Prostate gland (tissue), 2 donors: Measurements from ENCODE around the gene HOXB1. TPM values are rescaled to one million over a fixed set of nuclear protein-coding genes. Genes with fewer than 3 reads are reported as not detected.

Source experiments
- DNase-seq: peaks from one replicate; pipeline ENCODE4 v3.0.0-alpha.2; 2019; ENCODE audit warnings: low spot score
- H3K27ac ChIP-seq, 2 donors: fragments of 200-600 bp; sonication (generic); 2 replicates each; pipeline ENCODE4 v1.5.1; 2017 to 2019
- H3K27me3 ChIP-seq: fragments of 200-600 bp; sonication (generic); replicated peaks from 2 replicates; pipeline ENCODE4 v1.5.1; 2019; ENCODE audit not compliant: insufficient read depth
- H3K36me3 ChIP-seq, 2 donors: fragments of 200-600 bp; sonication (generic); 1 replicate in 1 of 2; 2 replicates in 1 of 2; pipeline versions ENCODE4 v1.5.1 to v1.8.1; 2017 to 2019
- H3K4me1 ChIP-seq: fragments of 200-600 bp; sonication (generic); replicated peaks from 2 replicates; pipeline ENCODE4 v1.5.1; 2019
- H3K4me3 ChIP-seq, 2 donors: fragments of 200-600 bp; sonication (generic); 2 replicates each; pipeline ENCODE4 v1.5.1; 2017 to 2019
- H3K9me3 ChIP-seq: fragments of 200-600 bp; sonication (generic); 2 replicates; pipeline ENCODE4 v1.5.1; 2017
- POLR2A ChIP-seq: fragments of 450-650 bp; IDR thresholded peaks from one replicate; pipeline ENCODE4 v1.6.1; 2016; ENCODE audit warnings: antibody characterized with exemption, mild to moderate bottlenecking
- POLR2AphosphoS5 ChIP-seq: sonication (generic); formaldehyde crosslinking; IDR thresholded peaks from one replicate; pipeline ENCODE4 v1.6.1; 2017; ENCODE audit warnings: antibody characterized with exemption
- WGBS: methylation state at CpG from one replicate; pipeline ENCODE4 v1.1.5; 2018; 5-methylcytosine and 5-hydroxymethylcytosine counted together
- intact Hi-C: fragments of 100-400 bp; cut with DNase I; formaldehyde crosslinking; loops from one replicate; pipeline ENCODE4 v1.14.2; 2022
- total RNA-seq, 2 donors: library from RNA; depleted of rRNA; stranded (reverse); fragments of >200 nt; gene quantifications; one replicate each; pipeline ENCODE4 v1.1.0, GENCODE V29; 2016
- TF ChIP-seq, protein P1 (sequence below), 4 experiments: fragments of 200-600 bp in 2 of 4; fragments of 450-650 bp in 2 of 4; sonication (generic) in 2 of 4; IDR thresholded peaks; 1 replicate in 3 of 4; 2 replicates in 1 of 4; pipeline ENCODE4 v1.5.1; 2016 to 2019; ENCODE audit warnings: antibody characterized with exemption in 4 of 4, mild to moderate bottlenecking in 2 of 4, moderate library complexity in 2 of 4

Gene HOXB1
- total RNA-seq, 2 donors from 2014 or later = not detected

DNA sequence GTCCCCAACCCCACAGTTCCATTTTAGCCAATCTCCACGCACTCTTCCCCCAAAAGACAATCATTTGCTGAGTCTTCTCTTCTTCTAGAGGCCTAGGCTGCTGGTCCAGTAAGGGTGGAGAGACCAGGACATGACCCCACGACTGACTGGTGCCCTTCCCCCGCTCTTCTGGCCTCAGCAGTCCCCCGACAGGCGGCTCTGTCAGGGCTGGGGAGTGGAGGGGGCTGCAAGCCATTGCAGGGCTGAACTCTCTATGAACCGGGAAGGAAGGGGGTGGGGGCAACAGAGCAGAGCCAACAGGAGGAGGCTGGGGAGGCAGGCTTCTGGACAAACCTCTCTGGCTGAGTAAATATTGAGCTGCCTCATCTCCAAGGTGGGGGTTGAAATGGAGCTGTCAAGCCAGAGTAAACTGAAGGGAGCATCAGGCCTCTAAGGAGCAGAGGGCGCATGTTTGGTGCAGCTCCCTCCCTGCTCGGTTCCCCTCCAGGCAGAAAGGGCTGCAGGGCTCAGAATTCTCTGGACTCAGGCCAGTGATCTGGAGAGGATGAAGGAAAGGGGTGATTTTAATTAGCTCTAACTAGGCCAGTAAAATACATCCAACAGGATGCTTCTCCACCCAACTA lies 8.7 kb downstream of the HOXB1 start:
- TF ChIP-seq, protein P1, sequence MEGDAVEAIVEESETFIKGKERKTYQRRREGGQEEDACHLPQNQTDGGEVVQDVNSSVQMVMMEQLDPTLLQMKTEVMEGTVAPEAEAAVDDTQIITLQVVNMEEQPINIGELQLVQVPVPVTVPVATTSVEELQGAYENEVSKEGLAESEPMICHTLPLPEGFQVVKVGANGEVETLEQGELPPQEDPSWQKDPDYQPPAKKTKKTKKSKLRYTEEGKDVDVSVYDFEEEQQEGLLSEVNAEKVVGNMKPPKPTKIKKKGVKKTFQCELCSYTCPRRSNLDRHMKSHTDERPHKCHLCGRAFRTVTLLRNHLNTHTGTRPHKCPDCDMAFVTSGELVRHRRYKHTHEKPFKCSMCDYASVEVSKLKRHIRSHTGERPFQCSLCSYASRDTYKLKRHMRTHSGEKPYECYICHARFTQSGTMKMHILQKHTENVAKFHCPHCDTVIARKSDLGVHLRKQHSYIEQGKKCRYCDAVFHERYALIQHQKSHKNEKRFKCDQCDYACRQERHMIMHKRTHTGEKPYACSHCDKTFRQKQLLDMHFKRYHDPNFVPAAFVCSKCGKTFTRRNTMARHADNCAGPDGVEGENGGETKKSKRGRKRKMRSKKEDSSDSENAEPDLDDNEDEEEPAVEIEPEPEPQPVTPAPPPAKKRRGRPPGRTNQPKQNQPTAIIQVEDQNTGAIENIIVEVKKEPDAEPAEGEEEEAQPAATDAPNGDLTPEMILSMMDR (IDR thresholded peaks at IDR 0.05) = no peak
- TF ChIP-seq POLR2AphosphoS5 = peak; percentile 50
- TF ChIP-seq POLR2A = no peak
- intact Hi-C loops = no loop called here
- no peak overlapping the region for H3K27ac ChIP-seq
- no peaks in the 10 kb centered on the region for H3K36me3 ChIP-seq
- H3K9me3 ChIP-seq = no peaks in the 10 kb centered on the region
- no peaks in the 10 kb centered on the region for H3K27me3 ChIP-seq
- H3K4me3 ChIP-seq = no peak overlapping the region
- 26% methylated on average over 8 of the region's 8 CpGs for WGBS
- no peaks in the 10 kb centered on the region for H3K4me1 ChIP-seq
- DNase-seq = peak; percentile 50

DNA sequence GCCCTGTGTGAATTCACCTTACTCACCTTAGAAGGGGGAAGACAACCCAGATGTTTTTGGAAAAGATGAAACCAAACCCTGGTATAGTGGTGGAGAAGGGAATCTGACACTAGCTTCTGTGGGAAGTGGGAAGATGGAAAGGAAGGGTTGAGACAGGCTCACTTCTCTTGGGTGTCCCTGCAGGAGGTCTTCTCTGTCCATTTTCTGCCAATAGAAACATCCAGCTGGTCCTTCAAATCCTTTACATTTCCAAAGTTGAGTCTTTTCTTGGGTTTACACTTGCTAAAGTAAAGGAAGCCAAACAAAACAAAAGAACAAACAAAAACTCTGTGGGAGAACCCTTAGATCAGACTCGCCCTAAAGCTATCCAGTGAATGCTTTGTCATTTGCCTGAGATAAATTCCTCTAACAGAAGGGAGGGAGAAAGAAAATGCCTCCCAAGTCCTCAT lies 10.2 kb downstream of the HOXB1 start:
- 53% methylated on average over 1 of the region's 1 CpG for WGBS
- H3K27me3 ChIP-seq = no peaks in the 10 kb centered on the region
- intact Hi-C loops = no loop called here
- no peak overlapping the region for H3K27ac ChIP-seq
- no peak for DNase-seq
- no peaks in the 10 kb centered on the region for H3K36me3 ChIP-seq
- TF ChIP-seq, protein P1 (IDR thresholded peaks at IDR 0.05) = no peak
- TF ChIP-seq POLR2A (no peak), POLR2AphosphoS5 (no peak)
- no peak overlapping the region for H3K4me3 ChIP-seq
- no peaks in the 10 kb centered on the region for H3K9me3 ChIP-seq
- no peaks in the 10 kb centered on the region for H3K4me1 ChIP-seq

DNA sequence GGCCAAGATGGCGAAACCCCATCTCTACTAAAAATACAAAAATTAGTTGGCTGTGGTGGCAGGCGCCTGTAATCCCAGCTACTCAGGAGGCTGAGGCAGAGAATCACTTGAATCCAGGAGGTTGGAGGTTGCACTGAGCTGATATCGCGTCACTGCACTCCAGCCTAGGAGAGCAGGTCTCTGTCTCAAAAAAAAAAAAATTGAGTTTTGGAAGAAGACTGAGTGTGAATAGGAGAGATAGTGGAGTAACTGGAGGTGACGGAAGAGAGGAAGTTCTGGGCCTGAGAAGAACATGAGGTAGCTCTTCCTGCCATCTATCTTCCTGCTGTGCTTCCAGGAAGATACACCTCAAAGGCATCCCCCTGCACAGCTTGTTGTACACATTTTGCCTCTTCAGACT lies 11.4 kb downstream of the HOXB1 start:
- no peaks in the 10 kb centered on the region for H3K27me3 ChIP-seq
- no peaks in the 10 kb centered on the region for H3K4me1 ChIP-seq
- no peak for TF ChIP-seq POLR2A
- no peak for TF ChIP-seq POLR2AphosphoS5
- TF ChIP-seq, protein P1 (IDR thresholded peaks at IDR 0.05) = no peak
- WGBS = 93% methylated on average over 5 of the region's 5 CpGs
- DNase-seq = no peak
- H3K36me3 ChIP-seq = no peaks in the 10 kb centered on the region
- H3K4me3 ChIP-seq = no peak overlapping the region
- H3K27ac ChIP-seq = no peak overlapping the region
- intact Hi-C loops = no loop called here
- H3K9me3 ChIP-seq = no peaks in the 10 kb centered on the region

DNA sequence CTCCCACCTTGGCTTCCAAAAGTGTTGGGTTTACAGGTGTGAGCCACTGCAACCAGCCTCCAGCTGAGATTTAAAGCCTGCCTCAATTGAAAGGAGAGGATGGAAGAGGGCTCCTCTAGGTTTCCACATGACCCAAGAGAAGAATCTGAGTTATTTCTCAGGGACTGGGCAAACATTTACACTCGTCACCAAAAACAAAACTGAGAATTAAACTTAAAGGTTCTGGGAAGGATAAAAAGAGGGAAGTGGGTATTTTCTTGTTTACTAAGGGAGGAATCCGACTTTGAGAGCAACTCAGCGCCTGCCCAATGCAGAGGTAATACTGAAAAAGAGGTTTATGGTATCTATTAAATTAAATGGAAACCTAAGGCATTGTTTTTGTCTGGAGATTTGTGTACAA lies 13.3 kb downstream of the HOXB1 start:
- Histone ChIP-seq H3K4me3 (no peak overlapping the region), H3K36me3 (no peaks in the 10 kb centered on the region), H3K27me3 (no peaks in the 10 kb centered on the region), H3K9me3 (no peaks in the 10 kb centered on the region), H3K27ac (no peak overlapping the region), H3K4me1 (no peaks in the 10 kb centered on the region)
- 27% methylated on average over 3 of the region's 3 CpGs for WGBS
- no peak for DNase-seq
- TF ChIP-seq, protein P1 (IDR thresholded peaks at IDR 0.05) = no peak
- TF ChIP-seq POLR2A (no peak), POLR2AphosphoS5 (no peak)
- intact Hi-C loops = no loop called here
